Measurements from ENCODE around the gene HNRNPDL.
"Not testable (repeated sequence)": the region's sequence is repeated elsewhere in the genome, so short reads cannot be mapped to it uniquely, and the experiment has no call there.

Gene HNRNPDL

DNA sequence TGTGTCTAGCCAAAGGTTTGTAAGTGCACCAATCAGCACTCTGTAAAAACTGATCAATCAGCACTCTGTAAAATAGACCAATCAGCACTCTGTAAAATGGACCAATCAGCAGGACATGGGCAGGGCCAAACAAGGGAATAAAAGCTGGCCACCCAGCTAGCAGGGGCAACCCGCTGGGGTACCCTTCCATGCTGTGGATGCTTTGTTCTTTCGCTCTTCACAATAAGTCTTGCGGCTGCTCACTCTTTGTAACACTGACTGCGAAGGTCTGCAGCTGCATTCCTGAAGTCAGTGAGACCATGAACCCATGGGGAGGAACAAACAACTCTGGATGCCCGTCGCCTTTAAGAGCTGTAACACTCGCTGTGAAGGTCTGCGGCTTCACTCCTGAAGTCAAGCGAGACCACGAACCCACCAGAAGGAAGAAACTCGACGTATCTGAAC, 14.3 kb downstream of the HNRNPDL start:
- no peak for TF ChIP-seq EZH2phosphoT487 (conservative IDR thresholded peaks at IDR 0.05; ENCODE audit: low read length)
- TF ChIP-seq, protein P1, sequence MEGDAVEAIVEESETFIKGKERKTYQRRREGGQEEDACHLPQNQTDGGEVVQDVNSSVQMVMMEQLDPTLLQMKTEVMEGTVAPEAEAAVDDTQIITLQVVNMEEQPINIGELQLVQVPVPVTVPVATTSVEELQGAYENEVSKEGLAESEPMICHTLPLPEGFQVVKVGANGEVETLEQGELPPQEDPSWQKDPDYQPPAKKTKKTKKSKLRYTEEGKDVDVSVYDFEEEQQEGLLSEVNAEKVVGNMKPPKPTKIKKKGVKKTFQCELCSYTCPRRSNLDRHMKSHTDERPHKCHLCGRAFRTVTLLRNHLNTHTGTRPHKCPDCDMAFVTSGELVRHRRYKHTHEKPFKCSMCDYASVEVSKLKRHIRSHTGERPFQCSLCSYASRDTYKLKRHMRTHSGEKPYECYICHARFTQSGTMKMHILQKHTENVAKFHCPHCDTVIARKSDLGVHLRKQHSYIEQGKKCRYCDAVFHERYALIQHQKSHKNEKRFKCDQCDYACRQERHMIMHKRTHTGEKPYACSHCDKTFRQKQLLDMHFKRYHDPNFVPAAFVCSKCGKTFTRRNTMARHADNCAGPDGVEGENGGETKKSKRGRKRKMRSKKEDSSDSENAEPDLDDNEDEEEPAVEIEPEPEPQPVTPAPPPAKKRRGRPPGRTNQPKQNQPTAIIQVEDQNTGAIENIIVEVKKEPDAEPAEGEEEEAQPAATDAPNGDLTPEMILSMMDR (IDR thresholded peaks at IDR 0.05; ENCODE audit: insufficient read depth, low read length, poor library complexity, severe bottlenecking) = no peak
- H4K20me1 ChIP-seq (ENCODE audit: low read depth, low read length) = no peaks in the 10 kb centered on the region
- no peaks in the 10 kb centered on the region for H3F3A ChIP-seq (ENCODE audit: insufficient read depth)
- H3K27ac ChIP-seq (ENCODE audit: low read depth, low read length) = no peak overlapping the region
- no peaks in the 10 kb centered on the region for H3K36me3 ChIP-seq (ENCODE audit: low read length)
- no peak overlapping the region for H3K9ac ChIP-seq (ENCODE audit: low read length)
- H3K79me2 ChIP-seq (ENCODE audit: insufficient read depth, low read length) = no peaks in the 10 kb centered on the region
- no peaks in the 10 kb centered on the region for H3K9me3 ChIP-seq (ENCODE audit: insufficient read depth, low read length)
- no peaks in the 10 kb centered on the region for H3K9me2 ChIP-seq (replicated peaks; ENCODE audit: insufficient read depth, low read length)
- no peak overlapping the region for H2AFZ ChIP-seq (ENCODE audit: low read depth, low read length, severe bottlenecking)
- no peak overlapping the region for H3K4me3 ChIP-seq (ENCODE audit: insufficient read depth, low read length, poor library complexity, severe bottlenecking)
- H3K4me2 ChIP-seq (ENCODE audit: low read depth, low read length, poor library complexity, severe bottlenecking) = no peak overlapping the region
- no peaks in the 10 kb centered on the region for H3K27me3 ChIP-seq (ENCODE audit: low read length)

DNA sequence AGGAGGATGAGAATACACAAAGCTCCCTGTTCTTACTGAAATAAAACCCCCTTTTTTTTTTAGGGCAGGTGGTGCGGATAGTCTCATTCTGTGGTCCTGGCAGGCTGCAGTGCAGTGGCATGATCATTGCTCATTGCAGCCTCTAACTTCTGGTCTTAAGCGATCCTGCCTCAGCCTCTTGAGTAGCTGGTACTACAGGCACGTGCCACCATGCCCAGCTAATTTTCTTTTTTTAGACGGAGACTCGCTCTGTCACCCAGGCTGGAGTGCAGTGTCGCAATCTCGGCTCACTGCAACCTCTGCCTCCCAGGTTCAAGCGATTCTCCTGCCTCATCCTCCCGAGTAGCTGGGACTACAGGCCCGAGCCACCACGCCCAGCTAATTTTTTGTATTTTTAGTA, 15.2 kb downstream of the HNRNPDL start:
- H3K36me3 ChIP-seq (ENCODE audit: low read length); H3K9me2 ChIP-seq (replicated peaks; ENCODE audit: insufficient read depth, low read length); H3K9me3 ChIP-seq (ENCODE audit: insufficient read depth, low read length); H3K9ac ChIP-seq (ENCODE audit: low read length); H3K79me2 ChIP-seq (ENCODE audit: insufficient read depth, low read length); H3F3A ChIP-seq (ENCODE audit: insufficient read depth); H3K27ac ChIP-seq (ENCODE audit: low read depth, low read length); H3K4me2 ChIP-seq (ENCODE audit: low read depth, low read length, poor library complexity, severe bottlenecking); H4K20me1 ChIP-seq (ENCODE audit: low read depth, low read length); H3K4me3 ChIP-seq (ENCODE audit: insufficient read depth, low read length, poor library complexity, severe bottlenecking); H2AFZ ChIP-seq (ENCODE audit: low read depth, low read length, severe bottlenecking); H3K27me3 ChIP-seq (ENCODE audit: low read length): not testable (repeated sequence)

DNA sequence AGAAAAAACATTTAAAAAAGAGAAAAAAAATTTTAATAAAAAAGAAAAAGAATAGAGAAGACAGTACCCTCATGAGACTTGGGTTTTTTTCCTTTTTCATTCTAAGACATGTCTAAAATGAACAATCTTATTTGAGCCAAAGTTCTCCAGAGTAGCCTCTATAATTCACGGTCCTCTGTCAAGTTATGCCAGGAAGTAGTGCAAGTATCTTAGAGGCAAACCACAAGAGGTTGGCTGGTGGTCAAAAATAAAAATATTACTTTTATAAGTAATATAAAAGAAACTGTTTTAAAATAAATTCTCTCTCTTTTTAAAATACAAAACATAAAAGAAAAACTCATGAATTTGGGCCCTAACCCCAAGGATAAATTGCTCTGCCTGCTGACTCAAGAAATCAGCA, 26.5 kb downstream of the HNRNPDL start:
- no peak overlapping the region for H3K9ac ChIP-seq (ENCODE audit: low read length)
- no peaks in the 10 kb centered on the region for H3K27me3 ChIP-seq (ENCODE audit: low read length)
- H3K4me2 ChIP-seq (ENCODE audit: low read depth, low read length, poor library complexity, severe bottlenecking) = no peak overlapping the region
- no peak for TF ChIP-seq EZH2phosphoT487 (conservative IDR thresholded peaks at IDR 0.05; ENCODE audit: low read length)
- TF ChIP-seq, protein P1 (IDR thresholded peaks at IDR 0.05; ENCODE audit: insufficient read depth, low read length, poor library complexity, severe bottlenecking) = no peak
- no peak overlapping the region for H3K4me3 ChIP-seq (ENCODE audit: insufficient read depth, low read length, poor library complexity, severe bottlenecking)
- no peak overlapping the region for H2AFZ ChIP-seq (ENCODE audit: low read depth, low read length, severe bottlenecking)
- no peaks in the 10 kb centered on the region for H3K79me2 ChIP-seq (ENCODE audit: insufficient read depth, low read length)
- H4K20me1 ChIP-seq (ENCODE audit: low read depth, low read length) = no peaks in the 10 kb centered on the region
- H3K9me3 ChIP-seq (ENCODE audit: insufficient read depth, low read length) = no peaks in the 10 kb centered on the region
- no peaks in the 10 kb centered on the region for H3F3A ChIP-seq (ENCODE audit: insufficient read depth)
- H3K9me2 ChIP-seq (replicated peaks; ENCODE audit: insufficient read depth, low read length) = no peaks in the 10 kb centered on the region
- no peak overlapping the region for H3K27ac ChIP-seq (ENCODE audit: low read depth, low read length)
- no peaks in the 10 kb centered on the region for H3K36me3 ChIP-seq (ENCODE audit: low read length)

DNA sequence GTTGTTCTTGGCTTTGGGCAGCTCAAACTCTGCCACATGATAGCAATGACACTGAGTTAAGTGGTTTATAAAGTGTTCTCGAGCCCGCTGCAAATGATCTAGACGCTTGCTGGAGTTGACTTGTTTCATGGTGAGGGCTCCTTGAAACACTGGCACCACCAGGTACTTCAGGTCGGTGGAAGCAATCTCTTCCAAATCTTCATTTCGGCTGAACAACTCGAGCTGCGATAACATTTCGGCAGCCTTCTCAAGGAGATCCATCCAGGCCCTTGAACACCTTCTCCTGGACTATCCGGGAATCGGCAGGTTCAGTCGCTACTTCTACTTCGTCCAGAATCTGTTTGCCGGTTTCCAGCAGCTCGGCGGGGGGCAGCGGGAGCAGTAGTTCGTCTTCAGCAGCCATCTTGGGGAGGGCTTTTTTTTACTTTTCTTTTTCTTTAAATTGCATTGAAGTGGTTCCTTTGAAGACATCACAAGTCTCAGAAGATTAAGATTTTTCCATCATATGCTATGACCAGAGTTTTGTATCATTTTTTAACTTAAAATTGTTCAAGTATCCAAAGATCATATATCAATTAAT, 28.0 kb downstream of the HNRNPDL start:
- Histone ChIP-seq H3K36me3 (ENCODE audit: low read length) (no peaks in the 10 kb centered on the region), H3K9ac (ENCODE audit: low read length) (no peak overlapping the region), H3K79me2 (ENCODE audit: insufficient read depth, low read length) (no peaks in the 10 kb centered on the region), H3K27ac (ENCODE audit: low read depth, low read length) (no peak overlapping the region), H4K20me1 (ENCODE audit: low read depth, low read length) (no peaks in the 10 kb centered on the region), H3K27me3 (ENCODE audit: low read length) (no peaks in the 10 kb centered on the region), H3F3A (ENCODE audit: insufficient read depth) (no peaks in the 10 kb centered on the region), H3K9me3 (ENCODE audit: insufficient read depth, low read length) (no peaks in the 10 kb centered on the region), H3K4me2 (ENCODE audit: low read depth, low read length, poor library complexity, severe bottlenecking) (no peak overlapping the region), H3K4me3 (ENCODE audit: insufficient read depth, low read length, poor library complexity, severe bottlenecking) (no peak overlapping the region), H3K9me2 (replicated peaks; ENCODE audit: insufficient read depth, low read length) (no peaks in the 10 kb centered on the region), H2AFZ (ENCODE audit: low read depth, low read length, severe bottlenecking) (no peak overlapping the region)
- no peak for TF ChIP-seq EZH2phosphoT487 (conservative IDR thresholded peaks at IDR 0.05; ENCODE audit: low read length)
- TF ChIP-seq, protein P1 (IDR thresholded peaks at IDR 0.05; ENCODE audit: insufficient read depth, low read length, poor library complexity, severe bottlenecking) = no peak

All from SU-DHL-6 (cell line).